KOPT-K1 (cell line): ENCODE measurements around the gene ENDOU.

Experiments
- H3K27ac ChIP-seq: fragments of 200-600 bp; sonication (generic); 2 replicates; pipeline ENCODE4 v1.5.1; 2016; ENCODE audit warnings: antibody characterized with exemption, mild to moderate bottlenecking, low read depth, low read length; ENCODE audit not compliant: poor library complexity, severe bottlenecking
- H3K36me3 ChIP-seq: fragments of 200-600 bp; sonication (generic); 2 replicates; pipeline ENCODE4 v1.5.1; 2017; ENCODE audit warnings: antibody characterized with exemption, mild to moderate bottlenecking, low read length, moderate library complexity; ENCODE audit not compliant: insufficient read depth
- H3K9me3 ChIP-seq: fragments of 200-600 bp; sonication (generic); 2 replicates; pipeline ENCODE4 v1.5.1; 2017; ENCODE audit warnings: antibody characterized with exemption, low read length, mild to moderate bottlenecking; ENCODE audit not compliant: insufficient read depth, poor library complexity, severe bottlenecking

Gene ENDOU

GRCh38 chr12:47740606-47741339 is 15.5 kb upstream of the ENDOU start:
- Histone ChIP-seq H3K27ac (no peak overlapping the region), H3K9me3 (no peaks in the 10 kb centered on the region), H3K36me3 (no peaks in the 10 kb centered on the region)

GRCh38 chr12:47739979-47740378 is 14.7 kb upstream of the ENDOU start:
- H3K9me3 ChIP-seq = no peaks in the 10 kb centered on the region
- no peak overlapping the region for H3K27ac ChIP-seq
- no peaks in the 10 kb centered on the region for H3K36me3 ChIP-seq

- no peak overlapping the region for H3K27ac ChIP-seq
- no peaks in the 10 kb centered on the region for H3K36me3 ChIP-seq
- no peaks in the 10 kb centered on the region for H3K9me3 ChIP-seq
Observed at GRCh38 chr12:47739297-47739696, 14.0 kb upstream of the ENDOU start.

- Histone ChIP-seq H3K27ac (no peak overlapping the region), H3K36me3 (no peaks in the 10 kb centered on the region), H3K9me3 (no peaks in the 10 kb centered on the region)
Observed at GRCh38 chr12:47737936-47738594, 12.8 kb upstream of the ENDOU start.

GRCh38 chr12:47736877-47737676 is 11.8 kb upstream of the ENDOU start:
- H3K27ac ChIP-seq = no peak overlapping the region
- H3K9me3 ChIP-seq = no peaks in the 10 kb centered on the region
- H3K36me3 ChIP-seq = no peaks in the 10 kb centered on the region

DNA sequence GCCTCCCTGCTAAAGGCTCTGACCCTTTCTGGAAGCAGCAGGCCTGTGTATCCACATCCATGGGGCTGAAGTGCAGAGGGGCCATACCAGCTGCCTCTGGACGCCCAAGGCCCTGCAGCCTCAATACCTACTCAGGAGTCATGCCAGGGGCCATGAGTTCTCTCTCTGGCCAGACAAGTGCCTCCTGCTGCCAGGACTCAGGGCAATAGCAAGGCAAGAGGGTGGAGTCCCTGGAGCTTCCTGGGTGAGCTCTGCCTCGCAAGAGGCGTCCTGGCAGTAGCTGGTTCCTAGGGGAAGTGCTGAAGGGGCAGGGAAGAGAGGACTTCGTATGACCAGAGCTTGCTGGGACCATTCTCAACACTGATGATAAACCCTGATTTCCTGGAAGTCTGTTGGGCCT is 10.9 kb upstream of the ENDOU start:
- H3K9me3 ChIP-seq = no peaks in the 10 kb centered on the region
- H3K27ac ChIP-seq = no peak overlapping the region
- no peaks in the 10 kb centered on the region for H3K36me3 ChIP-seq

DNA sequence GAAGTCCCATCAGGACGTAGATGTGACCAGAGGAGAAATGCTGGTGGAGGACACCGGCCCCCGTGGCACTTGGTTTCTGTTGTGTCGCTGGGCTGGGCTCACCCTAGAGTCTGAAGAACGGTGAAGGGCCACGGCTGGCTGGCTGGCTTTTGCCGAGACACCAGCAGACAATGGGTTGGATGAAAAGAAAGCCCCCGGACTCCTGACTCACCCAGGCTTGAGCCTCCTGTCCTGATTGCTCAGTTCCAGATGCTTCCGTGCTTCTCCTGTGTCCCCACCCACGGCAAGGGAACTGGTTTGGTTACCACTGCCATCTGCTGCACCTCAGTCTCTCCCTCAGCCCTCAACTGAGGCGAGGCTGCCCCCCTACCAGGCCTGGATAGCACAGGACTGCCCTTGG is 10.4 kb upstream of the ENDOU start:
- no peak overlapping the region for H3K27ac ChIP-seq
- no peaks in the 10 kb centered on the region for H3K36me3 ChIP-seq
- no peaks in the 10 kb centered on the region for H3K9me3 ChIP-seq

GRCh38 chr12:47734725-47735480 is 9.6 kb upstream of the ENDOU start:
- Histone ChIP-seq H3K36me3 (no peaks in the 10 kb centered on the region), H3K27ac (no peak overlapping the region), H3K9me3 (no peaks in the 10 kb centered on the region)

DNA sequence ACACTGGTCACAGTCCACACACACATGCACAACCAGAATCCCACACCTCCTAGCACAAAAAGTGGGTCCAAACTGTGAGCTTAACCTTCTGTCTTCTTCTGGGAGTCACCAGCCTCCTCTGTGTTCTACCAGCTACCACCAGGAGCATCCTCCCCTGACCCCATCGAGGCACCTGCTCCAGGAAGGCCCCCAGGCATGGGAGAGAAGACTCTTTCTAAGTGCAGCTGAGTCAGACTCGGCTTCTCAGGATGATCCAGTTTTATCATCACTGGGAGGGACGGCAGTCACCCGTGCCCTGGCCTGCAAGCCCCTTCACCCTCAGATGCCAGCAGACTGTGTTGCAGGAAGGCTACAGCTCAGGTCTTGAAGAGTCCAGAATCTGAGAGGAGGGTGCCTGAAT is 7.9 kb upstream of the ENDOU start:
- Histone ChIP-seq H3K9me3 (no peaks in the 10 kb centered on the region), H3K27ac (no peak overlapping the region), H3K36me3 (no peaks in the 10 kb centered on the region)

- Histone ChIP-seq H3K27ac (no peak overlapping the region), H3K36me3 (no peaks in the 10 kb centered on the region), H3K9me3 (no peaks in the 10 kb centered on the region)
Observed at GRCh38 chr12:47732504-47732903, 7.2 kb upstream of the ENDOU start.

- no peaks in the 10 kb centered on the region for H3K9me3 ChIP-seq
- H3K36me3 ChIP-seq = no peaks in the 10 kb centered on the region
- H3K27ac ChIP-seq = no peak overlapping the region
Observed at GRCh38 chr12:47731723-47732122, 6.4 kb upstream of the ENDOU start.

DNA sequence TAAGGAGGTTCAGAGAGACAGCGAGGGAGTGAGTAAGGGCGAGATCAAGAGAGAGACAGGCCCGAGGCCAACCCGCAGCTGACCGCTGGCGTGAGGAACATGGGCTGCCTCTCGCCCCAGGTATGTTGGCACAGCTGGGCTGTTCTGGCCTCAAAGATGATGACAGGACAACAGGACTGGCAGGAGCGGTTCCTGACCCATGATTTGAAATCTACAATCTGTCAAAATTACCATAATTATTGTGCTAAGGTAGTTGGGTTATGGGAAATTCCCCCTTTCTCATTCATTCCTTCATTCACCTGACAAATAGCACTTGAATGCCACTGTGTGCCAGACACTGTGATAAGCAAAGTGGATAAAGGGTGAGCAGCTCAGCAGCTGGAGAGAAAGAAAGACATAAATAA is 5.1 kb upstream of the ENDOU start:
- H3K36me3 ChIP-seq = no peaks in the 10 kb centered on the region
- no peaks in the 10 kb centered on the region for H3K9me3 ChIP-seq
- no peak overlapping the region for H3K27ac ChIP-seq

DNA sequence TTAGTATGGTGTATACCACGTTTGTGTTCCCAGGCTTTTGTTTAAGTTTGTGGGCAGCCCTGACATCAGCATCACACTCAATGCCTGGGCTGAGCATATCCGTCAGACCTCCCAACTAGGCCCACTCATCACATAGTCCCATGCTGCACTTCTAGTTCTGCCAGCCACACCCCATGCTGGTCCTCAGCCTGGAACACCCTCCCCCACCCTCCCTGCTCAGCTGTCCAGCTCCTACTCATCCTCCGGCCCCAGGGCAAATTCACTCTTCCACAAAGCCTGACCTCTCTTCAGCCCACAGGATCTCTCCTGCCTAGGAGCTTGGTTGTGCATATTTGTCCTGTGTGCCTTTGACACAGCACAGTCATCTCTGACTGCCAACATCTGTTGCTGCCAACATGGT is 3.9 kb upstream of the ENDOU start:
- Histone ChIP-seq H3K27ac (no peak overlapping the region), H3K9me3 (no peaks in the 10 kb centered on the region), H3K36me3 (no peaks in the 10 kb centered on the region)

DNA sequence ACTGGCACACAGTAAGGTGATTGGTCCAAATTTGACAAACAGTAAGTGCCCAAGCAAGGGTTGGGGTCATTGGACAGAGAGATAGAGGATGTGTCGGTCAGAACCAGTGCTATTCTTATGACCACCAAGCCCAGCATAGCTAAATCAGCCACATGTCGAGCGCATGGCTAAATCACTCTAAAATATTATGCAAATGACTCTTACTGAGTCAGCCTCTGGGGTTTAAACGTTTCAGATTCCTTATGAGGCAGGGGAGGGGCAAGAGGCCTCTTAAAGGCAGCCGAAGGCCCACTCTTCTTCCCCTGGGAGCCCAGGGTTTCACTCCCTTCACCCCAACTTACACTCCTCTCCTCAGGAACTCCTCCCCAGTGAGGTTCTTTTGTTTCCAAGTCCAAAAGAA is 603 bp upstream of the ENDOU start:
- H3K9me3 ChIP-seq = no peaks in the 10 kb centered on the region
- H3K36me3 ChIP-seq = no peaks in the 10 kb centered on the region
- H3K27ac ChIP-seq = no peak overlapping the region
